ENCODE measurements around the gene KLHDC8A.

KLHDC8A gene

DNA sequence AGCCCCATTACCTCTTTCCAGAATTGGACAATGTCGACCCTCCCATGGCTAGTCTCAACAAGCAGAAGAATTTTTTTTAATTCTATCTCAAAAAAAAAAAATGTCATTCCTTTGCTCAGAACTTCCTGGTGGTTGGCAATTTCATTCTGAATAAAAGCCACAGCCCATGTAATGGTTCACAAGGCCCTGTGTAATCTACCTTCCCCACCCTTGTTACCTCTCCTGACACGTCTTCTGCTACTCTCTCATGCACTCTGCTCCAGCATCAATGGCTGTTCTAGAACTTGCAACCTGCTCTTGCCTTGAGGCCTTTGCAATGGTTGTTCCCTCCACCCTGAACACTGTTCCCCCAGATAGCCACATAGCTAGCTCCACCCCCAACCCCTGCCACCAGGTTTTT lies 60.6 kb downstream of the KLHDC8A start:
- no peak for DNase-seq (ENCODE audit: low spot score)

DNA sequence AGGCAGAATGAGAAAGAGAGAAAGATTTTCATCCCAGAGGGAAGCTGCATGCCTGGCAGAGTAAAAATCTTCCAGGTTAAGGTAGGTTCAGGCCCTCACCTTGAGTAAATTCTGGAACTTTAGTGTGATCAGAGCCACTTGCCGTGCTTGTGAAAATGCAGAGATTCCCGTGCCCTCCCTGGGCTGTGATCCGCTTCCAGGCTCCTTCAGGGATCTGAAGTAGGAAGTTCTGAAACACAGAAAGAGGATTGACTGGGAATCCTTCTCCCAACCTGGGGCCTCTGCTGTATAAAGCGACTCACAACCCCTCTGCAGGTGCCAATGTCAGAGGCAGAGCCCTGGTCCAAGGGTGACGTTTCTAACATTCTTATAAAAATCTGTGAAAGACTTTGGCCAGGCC lies 61.8 kb downstream of the KLHDC8A start:
- DNase-seq (ENCODE audit: low spot score): no peak

DNA sequence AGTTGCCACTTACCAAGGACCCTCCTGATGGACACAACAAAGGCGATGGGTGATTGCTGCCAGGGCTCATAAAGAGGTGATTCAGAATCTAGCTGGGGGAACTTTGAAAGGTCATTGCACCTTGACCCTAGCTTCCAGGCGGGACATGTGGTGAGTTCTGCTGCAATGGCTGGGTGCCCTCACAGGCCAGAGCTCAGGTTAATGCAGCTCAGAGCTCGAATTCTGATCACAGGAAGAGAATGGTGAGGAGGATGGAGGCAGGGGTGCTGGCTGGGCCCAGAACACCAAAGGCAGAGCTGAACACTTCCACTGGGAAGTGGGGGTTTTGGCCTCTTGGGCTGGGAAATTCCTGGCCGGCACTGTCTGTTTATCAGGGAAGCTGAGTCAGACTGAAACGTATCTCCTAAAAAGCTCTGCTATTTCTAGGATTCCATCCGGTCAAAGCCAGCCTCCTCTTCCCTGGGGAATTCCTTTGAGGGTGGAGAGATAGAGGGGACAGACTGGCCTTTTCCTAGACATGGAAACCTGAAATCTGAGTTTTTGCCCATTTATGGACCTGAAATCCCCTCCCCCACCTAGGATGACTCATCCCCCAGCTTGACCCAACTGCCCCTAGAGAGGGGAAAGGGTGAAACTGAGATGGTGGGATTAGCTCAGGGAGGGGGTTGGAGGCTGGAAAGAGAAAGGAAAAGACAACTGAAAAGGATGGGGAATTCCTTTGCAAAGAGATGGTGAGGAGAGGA lies 62.4 kb downstream of the KLHDC8A start:
- DNase-seq (ENCODE audit: low spot score): no peak

DNA sequence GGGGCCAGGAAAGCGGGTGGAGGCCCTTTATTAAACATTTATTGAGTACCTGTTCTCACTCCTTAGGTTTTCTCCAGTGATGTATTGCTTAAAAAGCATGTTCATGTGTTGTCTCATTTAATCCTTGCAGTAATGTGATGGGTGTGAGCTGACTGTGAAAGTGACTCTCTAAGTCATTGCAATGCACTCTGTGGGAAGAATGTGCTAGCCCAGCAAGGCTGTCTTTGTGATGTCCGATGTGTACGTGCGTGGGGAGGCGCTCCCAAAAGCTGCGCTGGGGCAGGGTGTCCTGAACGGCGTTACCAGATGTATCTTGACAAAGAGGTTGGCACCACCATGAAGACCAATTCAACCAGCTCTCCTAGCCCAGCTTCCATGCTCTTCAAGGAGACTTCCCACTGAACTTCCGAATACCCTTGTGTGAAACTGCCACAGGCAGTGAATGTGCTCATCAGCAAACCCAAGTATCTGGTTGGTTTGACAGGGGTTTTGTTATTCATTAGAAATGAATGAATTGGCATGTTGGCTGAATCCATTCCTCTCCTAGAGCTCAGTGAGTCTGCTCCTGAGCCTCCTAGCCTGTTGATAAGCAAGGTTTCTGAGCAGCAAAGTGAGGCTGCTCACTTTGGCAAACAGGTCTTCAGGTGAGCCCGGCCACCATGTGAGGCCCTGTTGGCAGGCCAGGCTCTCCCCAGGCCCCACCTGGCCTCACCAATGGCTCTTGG lies 63.2 kb downstream of the KLHDC8A start:
- DNase-seq (ENCODE audit: low spot score): no peak

DNA sequence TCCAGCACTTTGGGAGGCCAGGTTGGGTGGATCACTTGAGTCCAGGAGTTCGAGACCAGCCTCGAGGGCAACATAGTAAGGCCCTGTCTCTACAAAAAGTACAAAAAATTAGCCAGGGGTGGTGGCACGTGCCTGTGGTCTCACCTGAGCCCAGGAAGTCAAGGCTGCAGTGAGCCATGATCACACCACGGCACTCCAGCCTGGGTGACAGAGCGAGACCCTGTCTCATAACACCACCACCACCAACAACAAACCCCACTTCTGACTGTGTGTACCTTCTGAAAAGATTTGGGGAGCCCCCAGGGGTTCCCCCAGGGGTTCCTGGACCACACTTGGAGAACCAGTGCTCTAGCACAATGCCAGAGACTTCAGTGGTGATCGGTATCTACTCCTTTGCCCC lies 65.1 kb downstream of the KLHDC8A start:
- DNase-seq (ENCODE audit: low spot score): no peak

DNA sequence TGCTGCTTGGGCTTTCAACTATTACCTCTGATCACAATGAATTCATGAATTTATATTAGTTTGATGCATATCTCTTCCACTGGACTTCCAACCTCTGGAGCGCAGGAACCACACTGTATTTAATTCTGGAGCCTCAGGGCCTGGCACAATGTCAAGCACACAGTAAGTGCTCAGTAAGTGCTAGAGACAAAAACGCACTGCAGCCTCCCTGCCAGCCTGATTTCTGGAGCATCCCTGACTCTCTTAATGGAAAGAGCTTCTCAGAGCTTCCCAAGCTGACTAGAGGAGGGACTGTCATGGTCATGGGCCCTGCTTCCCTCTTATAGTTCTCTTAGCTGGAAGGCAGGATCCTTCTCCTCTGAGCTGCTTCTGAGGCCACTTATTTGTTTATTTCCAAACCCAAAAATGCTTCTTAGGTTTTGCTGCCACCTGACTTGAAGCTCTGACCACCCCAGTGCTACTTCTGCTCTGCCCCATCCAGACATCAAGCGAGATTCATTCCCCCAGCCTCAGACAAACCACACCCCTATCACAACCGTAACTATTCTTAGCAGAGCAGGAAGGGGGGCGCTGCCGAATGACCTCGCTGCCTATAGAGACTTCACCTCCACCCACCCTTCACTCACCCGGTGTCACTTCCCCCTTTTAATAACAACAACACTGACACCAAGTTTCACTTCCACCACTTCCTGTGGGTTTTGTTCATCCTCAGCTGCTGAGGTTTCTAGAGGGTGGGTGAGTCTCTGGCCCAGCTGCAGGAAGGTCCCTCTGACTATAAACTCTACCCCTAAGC lies 68.8 kb downstream of the KLHDC8A start:
- peak; percentile 76 for DNase-seq (ENCODE audit: low spot score)

DNA sequence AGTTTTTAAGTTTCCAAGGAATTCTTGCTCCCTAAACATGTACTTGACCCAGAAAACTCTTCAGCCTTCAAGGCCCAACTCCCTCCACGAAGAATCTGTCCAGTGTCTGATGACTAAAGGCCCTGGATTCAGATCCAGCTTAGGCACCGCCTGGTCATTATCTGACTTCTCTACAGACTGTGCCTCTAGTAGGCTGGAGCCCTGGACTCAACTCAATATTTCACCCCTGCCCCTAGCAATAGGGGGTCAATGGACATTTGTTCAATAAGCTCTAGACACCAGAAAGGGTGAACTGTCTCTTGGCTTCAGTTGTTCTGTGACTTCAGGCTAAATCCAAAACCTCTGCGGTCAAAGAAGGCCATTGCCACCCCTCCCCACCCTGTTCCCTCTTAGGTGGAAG lies 69.6 kb downstream of the KLHDC8A start:
- DNase-seq (ENCODE audit: low spot score): no peak

DNA sequence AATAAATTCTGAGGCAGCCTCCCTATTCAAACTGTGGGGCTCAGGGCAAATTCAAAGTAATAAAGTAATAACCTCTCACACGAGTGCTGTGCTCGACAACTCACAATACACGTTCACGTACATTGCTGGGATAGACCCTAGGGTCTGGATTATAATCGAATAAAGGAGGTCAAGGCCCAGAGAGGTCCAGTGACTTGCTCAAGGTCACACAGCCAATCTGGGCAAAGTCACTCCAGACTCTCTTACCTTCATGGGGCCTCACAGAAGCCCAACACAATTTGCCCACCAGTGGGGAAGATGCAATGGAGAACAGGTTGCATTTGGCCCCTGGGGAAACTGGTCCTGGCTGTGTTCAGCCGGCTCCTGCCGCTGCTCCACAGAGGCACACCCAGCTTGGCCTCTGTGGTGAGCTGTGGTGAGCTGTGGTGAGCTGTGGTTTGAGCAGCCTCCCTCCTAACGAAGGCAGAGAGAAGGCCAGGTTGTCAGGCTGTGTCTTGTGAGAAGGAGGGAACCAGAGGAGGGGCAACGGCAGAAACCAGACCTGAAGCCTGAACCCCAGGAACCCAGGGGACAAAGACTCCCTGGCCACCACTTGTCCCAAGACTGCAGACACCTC lies 70.3 kb downstream of the KLHDC8A start:
- DNase-seq (ENCODE audit: low spot score): no peak

Measured in Ammon's horn (tissue), 1 donor.